Testis (tissue), 2 donors: ENCODE data around the gene ENTREP3.

Source experiments
- CTCF ChIP-seq, 3 experiments: fragments of 450-650 bp in 2 of 3; fragments of 200-600 bp in 1 of 3; sonication (generic) in 1 of 3; IDR thresholded peaks; one replicate each; pipeline ENCODE4 v1.5.1; 2016 to 2019; ENCODE audit warnings: antibody characterized with exemption in 3 of 3, mild to moderate bottlenecking in 2 of 3, moderate library complexity in 1 of 3
- POLR2A ChIP-seq: fragments of 450-650 bp; IDR thresholded peaks from one replicate; pipeline ENCODE4 v1.6.1; 2017; ENCODE audit warnings: antibody characterized with exemption, mild to moderate bottlenecking, moderate library complexity

GRCh38 chr1:155197901-155198546, 57.3 kb downstream of the ENTREP3 start:
- TF ChIP-seq CTCF (IDR thresholded peaks at IDR 0.05) = no peak
- no peak for TF ChIP-seq POLR2A
